GM19238 (cell line): Measurements from ENCODE around the gene HPCAL4.

ENCODE experiments used
- DNase-seq: peaks from one replicate; pipeline ENCODE4 v3.0.0; 2011; ENCODE audit warnings: low spot score; ENCODE audit not compliant: insufficient read length

The HPCAL4 gene

GRCh38 chr1:39691383-39692151 lies at the start of gene HPCAL4:
Gene HPCAL4, minus strand, starts transcription at chr1:39691433. Its CDS starts 6,830 bp downstream, at chr1:39684603.
- DNase-seq, result peak; percentile 65

GRCh38 chr1:39738622-39739366 lies 47.6 kb upstream of the HPCAL4 start, which contains the start of gene PPIE:
Gene PPIE, plus strand, starts transcription at chr1:39738882. Its CDS starts 19 bp downstream, at chr1:39738901.
- DNase-seq, result peak; percentile 90

- DNase-seq, result no peak
Observed at GRCh38 chr1:39737546-39738169, 46.4 kb upstream of the HPCAL4 start.

- no peak for DNase-seq
Observed at GRCh38 chr1:39735731-39736130, 44.5 kb upstream of the HPCAL4 start.

GRCh38 chr1:39733161-39733560 lies 41.9 kb upstream of the HPCAL4 start:
- DNase-seq, result no peak

- no peak for DNase-seq
Observed at GRCh38 chr1:39732730-39733129, 41.5 kb upstream of the HPCAL4 start.

- DNase-seq, result no peak
Observed at GRCh38 chr1:39729842-39730241, 38.6 kb upstream of the HPCAL4 start.

- DNase-seq, result no peak
Observed at GRCh38 chr1:39729030-39729429, 37.8 kb upstream of the HPCAL4 start.

GRCh38 chr1:39727932-39728317 lies 36.7 kb upstream of the HPCAL4 start:
- DNase-seq, result no peak

- no peak for DNase-seq
Observed at GRCh38 chr1:39727221-39727931, 36.1 kb upstream of the HPCAL4 start.

GRCh38 chr1:39726600-39726999 lies 35.4 kb upstream of the HPCAL4 start:
- no peak for DNase-seq

- DNase-seq, result no peak
Observed at GRCh38 chr1:39722495-39722894, 31.3 kb upstream of the HPCAL4 start.

GRCh38 chr1:39721664-39722063 lies 30.4 kb upstream of the HPCAL4 start:
- DNase-seq, result no peak

GRCh38 chr1:39720094-39720999 lies 29.1 kb upstream of the HPCAL4 start:
- no peak for DNase-seq

- DNase-seq, result no peak
Observed at GRCh38 chr1:39717809-39718208, 26.6 kb upstream of the HPCAL4 start.

- DNase-seq, result no peak
Observed at GRCh38 chr1:39713557-39713956, 22.3 kb upstream of the HPCAL4 start.

GRCh38 chr1:39711966-39712340 lies 20.7 kb upstream of the HPCAL4 start:
- DNase-seq, result no peak

- DNase-seq, result no peak
Observed at GRCh38 chr1:39711104-39711965, 20.1 kb upstream of the HPCAL4 start.

GRCh38 chr1:39707506-39707905 lies 16.3 kb upstream of the HPCAL4 start:
- no peak for DNase-seq

GRCh38 chr1:39704757-39705156 lies 13.5 kb upstream of the HPCAL4 start:
- DNase-seq, result no peak
